GM12864 (cell line): ENCODE results near the gene LRP2BP.
"Not testable (repeated sequence)": the region's sequence is repeated elsewhere in the genome, so short reads cannot be mapped to it uniquely, and the experiment has no call there.

Source experiments
- DNase-seq: peaks from one replicate; pipeline ENCODE4 v3.0.0-alpha.2; 2011; ENCODE audit warnings: low read depth
- H3K4me3 ChIP-seq: 2 replicates; pipeline ENCODE4 v1.5.1; 2011; ENCODE audit warnings: mild to moderate bottlenecking, low read depth, low read length, control low read depth
- CTCF ChIP-seq: IDR thresholded peaks from 2 replicates; pipeline ENCODE4 v1.5.1; 2011; ENCODE audit warnings: low read depth, mild to moderate bottlenecking, moderate library complexity, low read length, control low read depth, inconsistent platforms; ENCODE audit errors: missing control alignments

The LRP2BP gene

DNA sequence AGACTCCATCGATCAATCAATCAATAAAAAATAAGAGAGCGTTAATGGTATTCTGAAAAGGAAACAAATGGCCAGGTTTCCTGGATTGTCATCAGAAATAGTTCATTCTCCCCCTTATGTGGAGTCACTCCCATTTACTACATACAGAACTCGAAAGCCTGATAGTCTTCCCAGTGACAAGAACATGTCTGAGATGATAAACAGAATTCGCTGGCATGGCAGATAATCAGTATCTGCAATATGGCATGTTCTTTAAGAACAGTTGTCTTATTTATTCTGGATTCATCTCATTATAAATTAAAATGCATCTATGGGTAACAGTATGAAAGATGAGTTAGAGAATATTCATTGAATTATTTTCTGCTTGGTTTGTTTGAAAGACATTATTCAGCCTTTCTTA lies 61.4 kb downstream of the LRP2BP start:
- no peak for DNase-seq
- H3K4me3 ChIP-seq = no peak overlapping the region
- TF ChIP-seq CTCF = no peak

GRCh38 chr4:185332575-185333464 lies 62.9 kb downstream of the LRP2BP start:
- no peak overlapping the region for H3K4me3 ChIP-seq
- TF ChIP-seq CTCF = no peak

DNA sequence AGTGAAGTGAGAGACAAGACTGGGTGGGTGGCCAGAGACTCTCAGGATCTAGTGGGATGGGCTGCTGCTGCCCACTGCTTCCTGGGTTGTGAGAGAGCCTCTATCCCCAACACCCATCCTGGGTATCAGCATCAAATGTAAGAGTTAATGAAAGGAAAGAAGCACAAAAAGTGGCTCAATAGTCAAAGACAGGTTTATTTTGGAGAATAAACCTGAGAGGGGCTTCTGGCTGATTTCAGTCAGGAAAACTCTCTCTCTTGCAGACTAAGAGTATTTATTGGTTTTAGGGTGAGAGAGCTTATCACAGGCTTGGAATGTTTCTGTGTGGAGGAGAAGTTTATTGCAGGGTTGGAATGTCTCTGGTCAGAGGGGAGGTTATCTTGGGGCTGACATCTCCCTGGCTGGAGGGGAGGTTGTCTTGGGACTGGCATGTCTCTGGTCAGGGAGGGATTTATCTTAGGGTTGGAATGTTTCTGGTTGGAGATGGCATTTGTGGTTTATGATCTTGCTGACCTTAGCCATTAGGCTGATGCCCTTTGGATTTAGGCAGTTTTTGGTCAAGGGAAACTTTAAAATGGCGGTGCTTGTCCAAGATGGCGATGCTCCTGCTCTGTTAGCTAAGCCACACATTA lies 65.7 kb downstream of the LRP2BP start:
- not testable (repeated sequence) for DNase-seq, H3K4me3 ChIP-seq

More at GRCh38 chr4:185332575-185333464, 62.9 kb downstream of the LRP2BP start:
- peak; percentile 74 for DNase-seq

GRCh38 chr4:185328586-185328985 lies 67.1 kb downstream of the LRP2BP start:
- no peak for TF ChIP-seq CTCF
- no peak for DNase-seq
- no peak overlapping the region for H3K4me3 ChIP-seq

GRCh38 chr4:185325721-185326120 lies 70.0 kb downstream of the LRP2BP start:
- DNase-seq, H3K4me3 ChIP-seq: not testable (repeated sequence)

DNA sequence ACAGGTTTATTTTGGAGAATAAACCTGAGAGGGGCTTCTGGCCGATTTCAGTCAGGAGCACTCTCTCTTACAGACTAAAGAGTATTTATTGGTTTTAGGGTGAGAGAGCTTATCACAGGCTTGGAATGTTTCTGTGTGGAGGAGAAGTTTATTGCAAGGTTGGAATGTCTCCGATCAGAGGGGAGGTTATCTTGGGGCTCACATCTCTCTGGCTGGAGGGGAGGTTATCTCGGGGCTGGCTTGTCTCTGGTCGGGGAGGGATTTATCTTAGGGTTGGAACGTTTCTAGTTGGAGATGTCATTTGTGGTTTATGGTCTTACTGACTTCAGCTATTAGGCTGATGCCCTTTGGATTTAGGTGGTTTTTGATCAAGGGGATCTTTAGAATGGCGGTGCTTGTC lies 71.4 kb downstream of the LRP2BP start:
- DNase-seq, H3K4me3 ChIP-seq: not testable (repeated sequence)

DNA sequence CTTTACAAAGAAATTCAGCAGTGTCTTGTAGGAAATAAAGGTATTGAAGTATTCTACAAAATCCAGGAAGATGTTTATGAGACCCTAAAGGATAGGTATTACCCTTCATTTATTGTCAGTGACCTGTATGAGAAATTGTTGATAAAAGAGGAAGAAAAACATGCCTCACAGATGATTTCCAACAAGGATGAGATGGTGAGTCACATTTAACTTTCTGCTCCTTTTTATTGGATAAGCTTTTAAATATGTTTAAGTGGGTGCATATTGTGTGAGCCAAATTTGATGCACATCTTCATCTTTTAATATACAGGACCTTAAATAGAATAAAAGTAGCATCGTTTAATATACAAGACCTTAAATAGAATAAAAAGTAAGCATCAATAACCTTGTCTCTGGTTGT lies 72.1 kb downstream of the LRP2BP start:
- DNase-seq = no peak
- no peak overlapping the region for H3K4me3 ChIP-seq
- TF ChIP-seq CTCF = no peak

- no peak overlapping the region for H3K4me3 ChIP-seq
- TF ChIP-seq CTCF = no peak
- no peak for DNase-seq
Observed at GRCh38 chr4:185322803-185323202, 72.9 kb downstream of the LRP2BP start.
